HG03175 (cell line): ENCODE measurements around the gene ZNF202.
"Not testable (repeated sequence)": the region's sequence is repeated elsewhere in the genome, so short reads cannot be mapped to it uniquely, and the experiment has no call there.

Experiments
- ATAC-seq: cut with Tn5 transposase; IDR thresholded peaks from one replicate; pipeline ENCODE4 v1.9.1; 2021; ENCODE audit warnings: mild to moderate bottlenecking, moderate library complexity; ENCODE audit not compliant: unreplicated experiment

Gene ZNF202

DNA sequence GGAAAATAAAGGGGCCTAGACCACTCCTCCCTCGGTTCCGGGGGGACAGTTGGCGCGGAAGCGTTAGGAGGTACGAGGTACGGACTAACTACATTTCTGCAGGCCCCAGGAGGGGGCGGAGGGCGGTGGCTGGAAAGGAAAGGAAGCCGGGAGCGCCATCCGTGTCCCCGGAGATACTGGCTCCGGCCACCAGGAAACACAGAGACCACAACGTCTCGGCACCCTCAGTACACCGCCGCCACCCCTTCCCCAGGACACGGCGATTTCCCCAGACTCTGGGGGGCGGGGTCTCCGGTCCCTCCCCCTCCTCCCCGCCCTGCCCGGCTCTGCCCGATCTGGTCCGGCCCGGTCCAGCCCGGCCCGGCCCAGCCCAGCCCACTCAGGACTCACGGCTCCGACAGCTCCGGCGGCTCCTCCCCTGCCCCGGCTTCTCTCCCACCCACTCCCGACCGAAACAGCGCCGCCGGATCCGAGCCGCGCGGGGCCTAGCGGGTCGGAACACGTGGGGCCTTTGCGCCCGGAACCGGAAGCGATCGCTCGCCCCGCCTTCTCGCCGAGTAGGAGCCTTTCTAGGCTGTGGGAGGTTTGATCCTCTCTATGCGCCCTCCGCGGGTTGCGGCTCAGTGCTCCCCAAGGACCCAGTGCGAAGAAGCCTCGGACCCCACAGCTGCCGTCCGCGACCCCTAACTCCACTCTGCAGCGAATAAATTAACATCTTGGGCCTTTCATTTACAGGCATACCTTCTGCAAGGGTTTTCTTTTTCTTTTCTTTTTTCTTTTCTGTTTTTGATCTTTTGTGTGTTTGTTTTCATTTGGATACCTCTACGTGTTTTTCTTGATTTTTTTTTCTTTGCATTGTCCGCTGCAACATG lies at the start of gene ZNF202:
Gene ZNF202, minus strand, starts transcription at position 502 of the 872 bp plus-strand sequence. CDS start 10,772 bp downstream, outside the sequence.
- peak; percentile 99 for ATAC-seq

DNA sequence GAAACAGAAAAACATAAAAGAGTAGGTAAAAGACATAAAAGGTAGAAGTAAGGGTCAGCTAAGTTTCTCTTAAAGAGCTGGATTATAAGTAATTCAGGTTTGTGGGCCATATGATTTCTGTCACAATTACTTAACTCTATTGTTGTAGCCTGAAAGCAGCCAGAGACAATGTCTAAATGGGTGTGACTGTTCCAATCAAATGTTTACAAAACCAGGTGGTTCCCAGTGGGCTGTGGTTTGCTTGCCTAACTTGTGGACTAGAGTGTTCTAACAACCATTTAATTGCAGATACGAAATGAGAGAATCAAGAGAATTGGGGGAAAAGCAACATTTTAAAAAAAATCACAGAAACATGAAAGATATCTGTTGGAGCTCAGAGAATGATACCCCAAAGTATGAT lies 42.1 kb upstream of the ZNF202 start:
- ATAC-seq: no peak

DNA sequence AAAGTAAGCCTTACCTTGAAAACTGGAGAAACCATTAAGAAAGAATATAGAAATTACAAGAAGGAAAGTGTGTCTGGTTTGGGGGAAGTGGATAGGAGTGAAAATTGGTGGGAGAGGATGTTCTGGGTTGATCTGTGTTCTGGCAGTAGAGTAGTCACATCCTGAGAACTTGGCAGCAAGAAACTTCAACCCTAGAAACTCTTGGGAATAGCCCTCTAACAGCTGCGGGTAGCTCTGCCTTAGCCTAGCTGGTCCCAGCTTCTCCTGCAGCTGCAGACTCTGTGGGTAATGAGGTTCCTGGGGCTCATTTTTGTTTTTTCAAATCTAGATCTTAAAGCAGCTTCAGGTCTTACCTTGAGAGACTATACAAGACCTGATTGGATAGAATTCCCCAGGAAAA lies 37.1 kb upstream of the ZNF202 start:
- ATAC-seq: no peak

DNA sequence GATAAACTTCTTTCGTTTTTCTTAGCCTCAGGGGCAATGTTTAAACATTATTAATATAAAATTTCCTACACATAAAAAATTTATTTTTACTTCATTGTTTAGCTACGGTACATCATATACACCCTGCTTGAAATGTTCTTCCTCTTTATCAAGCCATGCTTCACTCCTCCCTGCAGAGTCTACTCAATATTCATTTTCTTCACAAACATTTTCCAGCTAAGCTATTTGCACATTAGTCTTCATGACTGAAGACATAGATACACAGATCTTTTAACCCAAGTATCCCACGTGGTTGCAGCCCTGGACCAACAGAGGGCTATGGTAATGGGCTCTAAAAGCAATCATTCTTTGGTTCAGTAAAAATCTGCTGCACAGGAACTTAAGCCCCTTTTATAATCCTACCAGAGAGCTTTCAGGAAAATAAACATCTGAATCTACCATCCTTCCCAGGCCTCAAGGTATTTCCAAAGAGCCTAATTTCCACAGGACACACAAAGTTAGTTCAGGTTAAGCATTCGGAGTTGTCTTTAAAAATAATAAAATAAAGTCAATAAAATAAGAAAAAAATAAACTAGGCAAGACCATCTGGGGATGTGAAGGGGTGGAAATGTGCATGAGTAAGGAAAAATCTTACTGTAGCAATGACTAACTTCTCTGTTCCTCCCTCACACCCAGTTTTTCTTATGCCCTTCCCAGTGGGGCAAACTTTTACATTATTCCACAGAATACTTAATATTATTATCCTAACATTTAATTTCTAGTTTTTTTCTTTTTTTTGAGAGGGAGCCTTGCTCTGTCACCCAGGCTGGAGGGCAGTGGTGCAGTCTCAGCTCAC lies 34.5 kb upstream of the ZNF202 start:
- ATAC-seq: no peak

DNA sequence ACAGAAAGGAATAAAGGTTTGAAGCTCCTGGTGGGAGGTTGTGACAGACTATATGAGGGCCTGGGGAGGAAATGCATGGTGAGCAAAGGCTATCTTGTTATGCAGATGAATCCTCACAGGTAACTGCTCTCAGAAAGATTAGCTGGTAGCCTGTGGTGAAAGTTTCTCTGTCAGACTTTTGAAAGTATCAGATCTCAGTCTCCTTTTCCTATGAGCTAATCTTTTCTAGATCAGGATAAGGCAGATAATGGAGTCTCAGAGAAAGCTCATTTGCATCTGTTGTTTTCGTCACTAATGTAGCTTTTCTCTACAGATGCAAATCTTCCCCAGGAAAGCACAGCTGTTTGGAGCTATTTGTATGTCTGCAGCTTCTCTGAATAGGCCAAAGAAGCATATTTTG lies 33.8 kb upstream of the ZNF202 start:
- no peak for ATAC-seq

DNA sequence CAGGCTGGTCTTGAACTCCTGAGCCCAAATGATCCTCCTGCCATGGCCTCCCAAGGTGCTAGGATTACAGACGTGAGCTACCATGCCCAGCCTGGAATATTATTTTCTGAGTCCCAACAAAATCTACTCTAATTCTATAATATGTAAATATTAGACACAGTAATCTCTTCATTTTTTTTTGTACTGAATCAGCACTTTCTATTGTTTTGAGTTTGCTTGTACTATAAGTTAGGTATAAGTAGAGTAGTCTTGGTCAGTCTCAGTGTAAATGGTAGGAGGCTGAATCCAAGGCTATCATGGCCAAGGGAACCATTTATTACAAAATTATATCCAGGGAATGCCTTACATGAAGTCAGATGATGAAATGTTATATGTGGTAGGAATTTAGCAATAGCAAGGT lies 32.5 kb upstream of the ZNF202 start:
- ATAC-seq: no peak

DNA sequence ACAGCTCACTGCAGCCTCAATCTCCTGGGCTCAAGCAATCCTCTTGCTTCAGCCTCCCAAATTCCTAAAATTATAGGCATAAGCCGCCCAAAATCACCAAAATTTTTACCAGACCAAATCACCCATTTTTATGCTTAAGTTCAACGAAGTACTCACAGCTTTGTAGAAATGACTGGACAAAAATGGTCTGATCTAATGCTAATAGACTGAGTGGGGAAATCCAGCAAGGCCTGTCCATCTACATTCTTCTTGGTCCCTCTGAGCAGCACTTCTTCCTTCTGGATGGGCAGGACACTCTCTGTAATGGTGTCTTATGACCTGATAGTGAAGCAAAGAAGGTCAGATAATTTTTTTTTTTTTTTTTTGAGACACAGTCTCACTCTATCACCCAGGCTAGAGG lies 31.6 kb upstream of the ZNF202 start:
- ATAC-seq: no peak

DNA sequence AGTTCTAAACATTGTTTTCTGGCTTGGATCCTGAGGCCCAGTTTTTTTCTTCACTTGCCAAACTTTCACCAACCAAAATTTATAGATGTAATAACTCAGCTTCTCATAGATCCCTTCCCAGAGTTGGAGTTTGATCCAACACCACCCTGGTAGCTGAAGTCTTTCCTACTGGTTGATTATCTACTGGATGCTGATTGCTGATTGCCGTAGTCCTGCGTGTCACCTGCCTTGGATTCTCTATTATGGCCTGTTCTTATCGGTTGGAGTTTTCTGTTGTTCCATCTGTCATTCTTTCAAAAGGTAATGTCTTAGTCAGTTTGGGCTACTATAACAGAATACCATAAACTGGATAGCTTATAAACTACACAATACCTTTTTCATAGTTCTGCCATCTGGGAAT lies 30.2 kb upstream of the ZNF202 start:
- ATAC-seq: no peak

DNA sequence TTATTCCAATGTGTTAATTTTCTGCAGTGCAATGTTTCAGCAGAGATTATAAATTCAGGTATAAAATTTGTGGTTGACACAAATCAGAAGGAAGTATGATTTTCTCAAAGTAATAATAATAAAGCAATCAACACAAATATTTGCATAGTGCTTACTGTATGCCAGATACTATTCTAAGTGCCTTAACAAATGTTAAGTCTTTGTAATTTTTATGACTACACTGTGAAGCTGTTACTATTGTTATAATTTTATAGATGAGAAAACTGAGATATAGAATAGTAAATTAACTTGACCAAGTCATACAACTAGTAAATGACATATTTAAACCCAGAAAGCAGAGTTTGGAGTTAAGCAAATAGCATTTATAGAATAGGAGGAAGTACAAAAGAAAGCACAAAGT lies 29.3 kb upstream of the ZNF202 start:
- no peak for ATAC-seq

DNA sequence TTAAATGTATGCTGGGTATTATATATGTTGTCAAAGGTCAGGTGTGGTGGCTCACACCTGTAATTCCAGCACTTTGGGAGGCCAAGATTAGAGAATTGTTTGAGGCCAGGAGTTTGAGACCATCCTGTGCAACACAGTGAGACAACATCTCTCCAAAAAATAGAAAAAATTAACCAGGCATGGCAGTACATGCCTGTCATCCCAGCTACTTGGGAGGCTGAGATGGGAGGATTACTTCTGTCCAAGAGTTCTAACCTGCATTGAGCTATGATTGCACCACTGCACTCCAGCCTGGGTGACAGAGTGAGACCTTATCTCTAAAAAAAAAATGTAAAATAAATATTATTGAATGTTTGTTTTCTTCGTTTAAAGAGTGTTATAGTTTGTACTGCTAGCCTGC lies 24.1 kb upstream of the ZNF202 start:
- ATAC-seq: no peak

DNA sequence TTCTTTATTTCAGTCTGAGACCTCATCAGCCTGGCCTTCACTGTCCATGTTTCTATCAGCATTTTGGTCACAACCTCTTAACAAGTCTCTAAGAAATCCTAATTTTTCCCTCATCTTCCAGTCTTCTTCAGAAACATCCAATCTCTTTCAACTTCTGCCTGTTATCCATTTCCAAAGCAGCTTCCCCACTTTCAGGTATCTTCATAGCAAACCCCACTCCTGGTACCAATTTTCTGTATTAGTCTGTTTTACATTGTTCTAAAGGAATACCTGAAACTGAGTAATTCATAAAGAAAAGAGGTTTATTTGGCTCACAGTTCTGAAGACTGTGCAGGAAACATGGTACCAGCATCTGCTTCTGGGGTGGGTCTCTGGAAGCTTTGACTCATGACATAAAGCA lies 21.0 kb upstream of the ZNF202 start:
- ATAC-seq: no peak

DNA sequence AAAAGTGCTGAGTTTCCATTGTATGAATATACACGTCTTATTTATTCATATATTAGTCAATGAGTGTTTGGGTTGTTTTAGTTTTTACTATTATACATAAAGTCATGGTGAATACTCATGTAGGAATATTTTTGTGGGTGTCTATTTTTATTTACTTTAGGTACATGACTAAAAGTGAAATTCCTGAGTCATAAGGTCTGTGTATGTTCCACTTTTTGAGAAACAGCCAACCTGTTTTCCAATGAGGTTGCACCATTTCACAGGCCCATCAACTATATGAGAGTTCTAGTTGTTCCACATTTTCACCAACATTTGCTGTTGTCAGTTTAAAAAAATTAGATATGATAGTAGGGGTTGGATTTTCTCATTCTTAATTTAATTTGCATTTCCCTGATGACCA lies 19.4 kb upstream of the ZNF202 start:
- ATAC-seq: peak; percentile 55

DNA sequence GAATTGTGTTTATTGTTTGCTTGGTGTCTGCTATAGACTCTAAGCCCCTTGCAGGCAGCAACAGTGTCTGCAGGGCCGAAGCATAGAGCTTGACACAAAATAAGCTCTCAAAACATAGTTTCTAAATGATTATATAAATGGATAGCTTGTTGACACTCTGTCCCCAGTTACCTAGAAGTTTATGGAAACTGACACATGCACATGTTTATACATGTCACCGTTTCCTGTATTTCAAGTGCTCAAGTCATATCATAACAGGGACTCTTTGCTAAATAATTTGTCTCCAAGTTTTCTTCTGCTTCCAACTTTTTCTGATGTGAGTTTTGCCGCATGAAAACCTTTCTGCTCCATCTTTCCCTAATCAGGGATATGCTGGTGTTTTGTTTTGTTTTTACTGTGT lies 16.5 kb upstream of the ZNF202 start:
- ATAC-seq: no peak

DNA sequence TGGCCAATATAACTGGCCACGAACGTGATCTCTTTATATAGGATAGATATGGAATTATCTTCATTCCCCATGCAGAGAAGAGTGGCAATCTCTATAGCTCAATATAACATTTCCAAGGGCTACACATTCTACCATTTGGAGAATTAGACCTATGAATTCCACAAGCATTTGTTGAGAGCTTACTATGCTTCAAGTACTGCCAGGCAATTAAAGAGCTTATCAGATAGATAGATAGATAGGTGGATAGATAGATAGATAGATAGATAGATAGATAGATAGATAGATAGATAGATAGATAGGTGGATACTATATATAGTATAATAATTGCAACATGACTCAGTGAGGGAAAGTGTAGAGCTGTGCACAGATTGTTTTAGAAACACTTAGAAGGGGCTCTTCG lies 14.4 kb upstream of the ZNF202 start:
- ATAC-seq: no peak

DNA sequence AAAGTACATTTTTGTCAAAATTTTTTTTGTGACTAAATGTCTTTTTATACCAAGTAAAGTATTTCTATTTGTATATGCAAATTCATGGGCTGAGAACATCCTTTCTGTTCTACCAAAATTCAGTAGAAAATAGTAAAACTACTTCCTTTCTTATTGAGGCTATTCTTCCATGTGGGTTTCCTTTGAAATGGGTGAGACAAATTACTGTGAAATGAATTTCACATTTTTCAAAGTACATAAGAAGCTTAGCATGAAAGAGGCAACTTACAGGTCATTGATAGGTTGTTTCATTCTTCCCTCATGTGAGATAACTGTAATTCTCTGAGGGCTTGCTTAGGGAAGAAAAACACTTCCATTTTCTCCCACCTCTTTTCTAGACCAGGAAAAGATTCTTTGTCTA lies 13.9 kb upstream of the ZNF202 start:
- no peak for ATAC-seq

DNA sequence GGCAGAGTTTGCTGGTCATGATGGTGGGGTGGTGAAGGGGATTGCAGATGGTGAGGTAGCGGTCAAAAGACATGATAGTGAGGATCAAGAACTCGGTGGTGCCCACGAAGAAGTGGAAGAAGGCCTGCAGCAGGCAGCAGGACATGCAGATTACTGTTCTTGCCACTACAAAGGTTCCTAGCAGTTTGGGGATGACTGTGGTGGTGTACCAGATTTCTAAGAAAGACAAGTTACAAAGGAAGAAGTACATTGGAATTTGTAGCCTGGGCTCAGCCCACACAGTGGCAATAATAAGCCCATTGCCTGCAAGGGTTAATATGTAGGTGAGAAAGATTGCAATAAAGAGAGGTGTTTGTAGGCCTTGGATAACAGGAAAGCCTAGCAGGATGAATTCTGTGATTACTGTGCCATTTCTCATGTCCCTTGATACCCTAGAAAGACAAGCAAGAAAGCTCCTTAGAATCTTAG lies 12.7 kb upstream of the ZNF202 start, which contains the start of gene OR6X1:
Gene OR6X1, minus strand, starts transcription at position 418 of the 468 bp plus-strand sequence. Its CDS starts 0 bp downstream, at position 418.
- ATAC-seq: no peak

DNA sequence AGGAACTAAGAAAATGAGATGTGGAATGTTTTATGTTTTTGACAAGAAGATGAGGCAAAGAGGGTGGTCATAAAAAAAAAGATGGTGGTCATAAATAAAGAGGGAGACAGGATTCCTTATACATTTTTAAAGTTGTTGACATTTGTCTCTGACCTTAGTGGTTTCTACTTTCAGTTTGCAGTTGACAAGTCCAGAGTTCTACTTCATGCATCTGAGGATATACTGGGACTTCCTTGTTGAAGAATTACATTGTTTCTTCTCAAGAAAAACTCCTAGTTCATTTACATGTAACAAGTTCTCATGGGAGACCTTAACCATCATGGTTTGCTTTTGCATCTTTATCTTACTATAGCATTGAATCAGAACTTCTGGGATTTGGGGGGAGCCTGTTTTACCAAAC lies 11.7 kb upstream of the ZNF202 start:
- ATAC-seq: no peak

DNA sequence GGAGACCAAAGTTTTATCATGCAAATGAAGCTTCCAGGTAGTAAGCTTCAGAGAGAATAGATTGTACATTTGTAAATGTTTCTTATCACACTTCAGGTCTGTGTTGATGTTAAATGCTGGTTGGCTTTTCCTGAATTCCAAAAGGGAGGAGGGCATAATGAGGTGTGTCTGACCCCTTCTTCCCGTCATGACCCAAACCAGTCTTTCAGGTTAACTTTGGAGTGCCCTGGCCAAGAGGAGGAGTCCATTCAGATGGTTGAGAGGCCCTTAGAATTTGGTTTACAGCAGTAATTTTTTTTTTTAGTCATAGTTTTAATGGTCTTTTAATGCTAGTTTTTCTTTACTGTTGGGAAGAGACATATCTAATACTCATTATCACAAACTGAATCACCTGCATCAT lies 10.3 kb upstream of the ZNF202 start:
- no peak for ATAC-seq

DNA sequence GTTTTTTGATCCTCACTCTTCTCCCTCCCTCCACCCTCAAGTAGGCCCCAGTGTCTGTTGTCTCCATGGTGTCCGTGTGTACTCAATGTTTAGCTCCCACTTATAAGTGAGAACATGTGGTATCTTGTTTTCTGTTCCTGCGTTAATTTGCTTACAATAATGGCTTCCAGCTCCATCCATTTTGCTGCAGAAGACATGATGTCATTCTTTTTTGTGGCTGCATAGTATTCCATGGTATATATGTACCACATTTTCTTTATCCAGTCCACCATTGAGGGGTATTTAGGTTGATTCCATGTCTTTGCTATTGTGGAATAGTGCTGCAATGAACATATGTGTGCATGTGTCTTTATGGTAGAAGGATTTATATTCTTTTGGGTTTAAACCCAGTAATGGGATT lies 6.9 kb upstream of the ZNF202 start:
- ATAC-seq: not testable (repeated sequence)

DNA sequence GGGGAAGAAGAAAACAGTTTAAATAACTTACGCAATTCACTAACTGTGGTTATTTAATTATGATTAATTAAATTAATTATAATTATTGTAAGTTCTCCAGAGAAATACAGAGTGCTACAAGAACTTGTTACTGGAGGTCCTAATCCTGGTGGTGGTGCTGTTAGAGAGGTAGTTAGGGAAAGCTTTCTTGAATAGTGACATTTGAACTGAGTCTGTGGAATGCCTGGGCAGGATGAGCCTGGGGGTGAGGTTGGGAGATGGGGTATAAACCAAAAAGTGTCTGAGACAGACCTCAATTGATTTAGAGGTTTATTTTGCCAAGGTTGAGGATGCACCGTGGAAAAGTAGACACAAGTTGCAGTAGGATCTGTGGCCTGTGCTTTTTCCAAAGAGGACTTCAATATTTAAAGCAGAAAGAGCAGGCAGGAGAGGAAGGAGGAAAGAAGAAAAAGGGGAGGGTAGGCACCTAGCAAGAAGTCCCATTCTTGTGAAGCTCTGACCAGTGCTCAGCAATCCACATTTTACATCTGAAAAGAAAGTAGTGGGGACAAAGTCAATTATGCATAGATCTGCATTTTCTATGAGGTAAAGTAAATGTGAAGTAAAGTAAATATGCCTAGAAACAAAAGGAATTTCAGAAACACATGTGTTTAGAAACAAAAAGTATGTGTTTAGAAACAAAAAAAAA lies 4.4 kb upstream of the ZNF202 start:
- no peak for ATAC-seq

DNA sequence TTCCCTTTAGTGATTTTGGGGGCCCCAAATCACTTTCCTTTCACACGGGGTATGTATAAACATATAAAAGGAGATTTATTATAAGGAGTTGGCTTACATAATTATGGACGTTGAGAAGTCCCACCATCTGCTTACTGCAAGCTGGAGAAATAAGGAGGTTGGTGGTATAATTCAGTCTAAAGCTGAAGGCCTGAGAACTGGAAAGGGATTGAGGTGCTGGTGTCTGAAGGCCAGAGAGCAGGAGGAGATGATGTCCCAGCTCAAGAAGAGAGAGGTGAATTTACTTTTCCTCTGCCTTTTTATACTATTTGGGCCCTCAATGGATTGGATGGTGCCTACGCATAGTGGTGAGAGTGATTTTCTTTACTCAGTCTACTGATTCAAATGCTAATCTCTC lies 1.3 kb upstream of the ZNF202 start:
- ATAC-seq: no peak
